ENCODE results near the gene TAOK3. TPM values are rescaled to one million over a fixed set of nuclear protein-coding genes. Genes with fewer than 3 reads are reported as not detected.
"Not testable (repeated sequence)": the region's sequence is repeated elsewhere in the genome, so short reads cannot be mapped to it uniquely, and the experiment has no call there.

TAOK3 gene
- total RNA-seq, 2 donors from 2014 or later: 58.4 to 58.5 TPM

- DNase-seq; ATAC-seq; intact Hi-C loops (cut with DNase I, micrococcal nuclease): not testable (repeated sequence)
Measured at GRCh38 chr12:118354503-118354902, 18.2 kb downstream of the TAOK3 start.

GRCh38 chr12:118353721-118354120, 19.0 kb downstream of the TAOK3 start:
- intact Hi-C loops (cut with DNase I, micrococcal nuclease): no loop called here
- no peak for ATAC-seq
- DNase-seq: no peak

- ATAC-seq (peak; percentile 73), DNase-seq (no peak)
- intact Hi-C loops (cut with DNase I, micrococcal nuclease): no loop called here
Measured at GRCh38 chr12:118350908-118351559, 21.7 kb downstream of the TAOK3 start.

GRCh38 chr12:118347916-118348315, 24.8 kb downstream of the TAOK3 start:
- DNase-seq: no peak
- ATAC-seq: peak; percentile 65
- intact Hi-C loops (cut with DNase I, micrococcal nuclease): no loop called here

GRCh38 chr12:118346895-118347294, 25.8 kb downstream of the TAOK3 start:
- ATAC-seq: no peak
- no peak for DNase-seq
- intact Hi-C loops (cut with DNase I, micrococcal nuclease): no loop called here

- DNase-seq (no peak), ATAC-seq (no peak)
- intact Hi-C loops (cut with DNase I, micrococcal nuclease): no loop called here
Measured at GRCh38 chr12:118345355-118345754, 27.4 kb downstream of the TAOK3 start.

GRCh38 chr12:118344829-118345228, 27.9 kb downstream of the TAOK3 start:
- no peak for ATAC-seq
- no peak for DNase-seq
- intact Hi-C loops (cut with DNase I, micrococcal nuclease): no loop called here

- ATAC-seq (peak; percentile 57), DNase-seq (no peak)
- intact Hi-C loops (cut with DNase I, micrococcal nuclease): no loop called here
Measured at GRCh38 chr12:118342090-118342489, 30.6 kb downstream of the TAOK3 start.

GRCh38 chr12:118337194-118337838, 35.4 kb downstream of the TAOK3 start:
- intact Hi-C loops (cut with DNase I, micrococcal nuclease): no loop called here
- ATAC-seq: peak; percentile 71
- no peak for DNase-seq

GRCh38 chr12:118336123-118336522, 36.6 kb downstream of the TAOK3 start:
- intact Hi-C loops (cut with DNase I, micrococcal nuclease): no loop called here
- DNase-seq (no peak), ATAC-seq (no peak)

GRCh38 chr12:118334939-118335567, 37.7 kb downstream of the TAOK3 start:
- no peak for DNase-seq
- intact Hi-C loops (cut with DNase I, micrococcal nuclease): no loop called here
- no peak for ATAC-seq

- intact Hi-C loops (cut with DNase I, micrococcal nuclease): no loop called here
- no peak for ATAC-seq
- DNase-seq: no peak
Measured at GRCh38 chr12:118334241-118334640, 38.5 kb downstream of the TAOK3 start.

GRCh38 chr12:118332511-118332910, 40.2 kb downstream of the TAOK3 start:
- DNase-seq (no peak), ATAC-seq (no peak)
- intact Hi-C loops (cut with DNase I, micrococcal nuclease): no loop called here

GRCh38 chr12:118330421-118331018, 42.2 kb downstream of the TAOK3 start:
- DNase-seq: peak in 1 of 2 donors; percentile 42
- intact Hi-C loops (cut with DNase I, micrococcal nuclease): no loop called here
- peak; percentile 94 for ATAC-seq

GRCh38 chr12:118328486-118329330, 44.0 kb downstream of the TAOK3 start:
- no peak for ATAC-seq
- intact Hi-C loops (cut with DNase I, micrococcal nuclease): no loop called here
- no peak for DNase-seq

- DNase-seq (no peak), ATAC-seq (no peak)
- intact Hi-C loops (cut with DNase I, micrococcal nuclease): no loop called here
Measured at GRCh38 chr12:118327391-118327790, 45.3 kb downstream of the TAOK3 start.

GRCh38 chr12:118326991-118327390, 45.7 kb downstream of the TAOK3 start:
- intact Hi-C loops (cut with DNase I, micrococcal nuclease): no loop called here
- ATAC-seq (no peak), DNase-seq (no peak)

- no peak for DNase-seq
- intact Hi-C loops (cut with DNase I, micrococcal nuclease): no loop called here
- no peak for ATAC-seq
Measured at GRCh38 chr12:118325081-118325480, 47.6 kb downstream of the TAOK3 start.

GRCh38 chr12:118319627-118320026, 53.1 kb downstream of the TAOK3 start:
- intact Hi-C loops (cut with DNase I, micrococcal nuclease): no loop called here
- no peak for ATAC-seq
- no peak for DNase-seq

Measured in left colon (tissue), 2 donors.